ENCODE measurements around the gene TRIM9.
"Not testable (repeated sequence)": the region's sequence is repeated elsewhere in the genome, so short reads cannot be mapped to it uniquely, and the experiment has no call there.

The TRIM9 gene

GRCh38 chr14:50970886-50971781 lies 123.8 kb downstream of the TRIM9 start:
- DNase-seq (ENCODE audit: low spot score) = no peak
- no peak for TF ChIP-seq CTCF (IDR thresholded peaks at IDR 0.05; ENCODE audit: extremely low read depth, missing control alignments)

GRCh38 chr14:50967790-50968189 lies 127.1 kb downstream of the TRIM9 start:
- DNase-seq (ENCODE audit: low spot score) = no peak
- no peak for TF ChIP-seq CTCF (IDR thresholded peaks at IDR 0.05; ENCODE audit: extremely low read depth, missing control alignments)

- TF ChIP-seq CTCF (IDR thresholded peaks at IDR 0.05; ENCODE audit: extremely low read depth, missing control alignments) = no peak
- DNase-seq (ENCODE audit: low spot score) = no peak
These were observed 127.8 kb downstream of the TRIM9 start for GRCh38 chr14:50967103-50967502.

DNA sequence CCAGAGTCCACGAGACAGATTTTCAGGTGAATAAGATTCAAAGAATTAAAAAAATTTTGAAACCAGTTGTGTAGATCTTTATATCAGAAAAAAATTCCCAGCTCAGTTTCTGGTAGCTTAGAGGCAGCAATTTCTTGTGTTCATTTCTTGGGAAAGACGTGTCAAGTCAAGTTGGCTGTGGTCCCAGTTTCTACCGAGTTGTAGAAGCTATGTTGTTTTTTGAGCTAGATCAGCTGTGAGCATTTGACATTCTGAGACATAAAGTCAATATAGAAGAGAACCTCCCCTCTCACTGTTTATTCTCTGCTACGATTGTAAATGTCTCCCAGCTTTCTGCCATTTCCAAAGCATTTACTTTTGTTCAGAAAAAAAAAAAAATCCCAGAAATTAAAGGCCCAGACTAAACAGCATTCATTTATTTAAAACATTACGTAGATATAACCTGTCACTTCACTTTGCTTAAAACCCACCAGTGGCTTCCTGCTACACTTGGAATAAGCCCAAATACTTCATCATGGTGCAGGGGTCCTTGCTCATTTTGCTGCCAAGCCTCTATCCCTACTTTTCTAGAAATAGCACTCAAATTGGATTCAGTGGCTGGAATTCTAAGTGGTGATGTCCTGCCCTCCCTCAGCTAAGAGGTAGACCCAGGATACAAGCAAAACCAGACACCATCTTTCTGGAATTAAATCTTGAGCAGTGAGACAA lies 130.1 kb downstream of the TRIM9 start:
- TF ChIP-seq CTCF (IDR thresholded peaks at IDR 0.05; ENCODE audit: extremely low read depth, missing control alignments) = no peak
- DNase-seq (ENCODE audit: low spot score) = no peak

GRCh38 chr14:50963919-50964318 lies 131.0 kb downstream of the TRIM9 start:
- DNase-seq (ENCODE audit: low spot score) = no peak
- TF ChIP-seq CTCF (IDR thresholded peaks at IDR 0.05; ENCODE audit: extremely low read depth, missing control alignments) = no peak

DNA sequence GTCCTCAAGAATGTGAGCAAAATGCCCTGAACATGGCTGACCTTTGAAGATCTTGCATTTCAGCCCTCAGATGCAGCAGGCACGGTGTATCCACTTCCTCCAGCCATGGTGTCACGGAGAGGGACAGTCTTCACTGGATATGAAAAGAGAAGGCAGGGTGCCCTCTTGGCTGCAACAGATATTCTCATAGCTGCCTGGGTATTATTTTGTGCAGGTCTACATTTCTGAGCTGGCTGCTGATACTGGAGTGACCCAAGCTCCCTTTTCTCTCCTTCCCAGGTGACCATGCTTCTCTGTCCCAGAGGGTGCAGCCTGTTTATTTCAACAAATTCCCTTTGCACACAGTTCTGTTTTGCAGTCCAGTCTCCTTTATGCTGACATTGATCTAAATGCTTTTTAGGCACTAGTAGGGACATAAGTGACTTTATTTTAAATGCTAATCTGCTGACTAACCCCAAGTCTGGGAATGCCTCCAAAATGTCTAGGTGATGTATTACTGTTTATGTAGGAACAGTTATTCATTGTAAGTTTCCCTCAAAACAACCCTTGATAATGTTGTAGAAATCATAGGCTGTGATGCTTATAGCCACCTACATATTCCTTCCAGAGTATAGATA lies 133.2 kb downstream of the TRIM9 start:
- no peak for TF ChIP-seq CTCF (IDR thresholded peaks at IDR 0.05; ENCODE audit: extremely low read depth, missing control alignments)
- no peak for DNase-seq (ENCODE audit: low spot score)

DNA sequence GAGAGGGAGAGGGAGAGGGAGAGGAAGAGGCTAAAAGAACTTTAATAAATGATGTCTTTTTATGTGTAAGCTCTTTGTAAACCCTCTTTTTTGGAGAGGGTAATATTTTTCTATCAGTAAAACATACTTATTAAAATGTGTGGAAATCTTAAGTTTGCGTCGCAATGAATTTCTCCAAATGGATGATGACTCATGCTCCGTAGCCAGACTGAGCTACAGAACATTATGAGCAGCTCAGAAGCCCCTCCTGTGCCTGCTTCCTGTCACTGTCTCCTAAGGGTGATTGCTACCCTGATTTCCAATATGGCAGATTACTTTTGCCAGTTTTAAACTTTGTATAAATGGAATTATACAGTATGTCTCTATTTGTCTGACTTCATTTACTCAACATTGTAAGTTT lies 137.6 kb downstream of the TRIM9 start:
- no peak for DNase-seq (ENCODE audit: low spot score)
- no peak for TF ChIP-seq CTCF (IDR thresholded peaks at IDR 0.05; ENCODE audit: extremely low read depth, missing control alignments)

GRCh38 chr14:50956421-50956820 lies 138.5 kb downstream of the TRIM9 start:
- not testable (repeated sequence) for DNase-seq (ENCODE audit: low spot score)

All from GM20000 (cell line).